SH-SY5Y (cell line): Measurements from ENCODE around the gene HDAC10.

ENCODE experiments used
- GATA2 ChIP-seq: IDR thresholded peaks from 2 replicates; pipeline ENCODE4 v1.6.1; 2011; ENCODE audit warnings: mild to moderate bottlenecking, low read depth, low read length
- GATA3 ChIP-seq: IDR thresholded peaks from 2 replicates; pipeline ENCODE4 v1.6.1; 2011; ENCODE audit warnings: low read depth, mild to moderate bottlenecking, low read length, moderate library complexity

- TF ChIP-seq GATA3 (no peak), GATA2 (no peak)
Measured at GRCh38 chr22:50211147-50211546, 39.9 kb downstream of the HDAC10 start.
